ENCODE results near the gene ZDHHC14. TPM values are rescaled to one million over a fixed set of nuclear protein-coding genes. Genes with fewer than 3 reads are reported as not detected.

The ZDHHC14 gene
- total RNA-seq, 1 donor from 2014 or later = 15.2 TPM

DNA sequence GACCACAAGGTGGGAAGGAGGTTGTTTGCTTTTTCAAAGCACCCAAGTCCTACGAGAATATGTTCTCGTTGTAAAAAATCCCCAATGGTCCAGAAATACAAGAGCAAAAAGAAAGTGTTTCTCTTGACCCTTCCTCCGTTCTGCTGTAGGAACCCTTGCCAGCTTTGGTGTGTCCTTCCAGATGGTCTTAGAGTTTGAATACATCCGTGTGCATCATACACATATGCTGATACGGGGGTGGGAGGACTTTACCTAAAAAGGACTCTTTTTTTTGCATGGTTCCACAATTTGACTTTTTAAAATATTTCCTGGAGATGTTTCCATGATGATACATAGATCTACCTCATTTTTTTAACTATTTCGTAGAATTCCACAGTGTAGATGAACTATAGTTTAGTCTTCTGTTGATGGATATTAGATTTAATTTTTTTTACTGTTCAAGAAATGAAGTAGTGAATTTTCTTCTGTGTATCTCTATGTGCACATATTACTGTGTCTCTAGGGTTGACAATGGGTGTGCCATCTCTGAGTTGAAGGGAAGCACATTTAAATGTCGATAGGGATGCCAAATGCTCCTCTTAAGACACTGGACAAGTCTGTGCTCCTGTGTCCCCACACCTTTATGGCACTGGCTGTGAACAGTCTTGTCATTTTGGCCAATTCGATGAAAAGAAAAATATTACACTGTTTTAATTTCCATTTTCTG is 259.9 kb downstream of the ZDHHC14 start:
- Histone ChIP-seq H3K27ac (no peak overlapping the region), H3K36me3 (no peaks in the 10 kb centered on the region), H3K27me3 (no peaks in the 10 kb centered on the region), H3K4me1 (peaks cover 6% of the 10 kb centered on the region), H3K4me3 (no peak overlapping the region), H3K9me3 (no peaks in the 10 kb centered on the region)
- no peak for DNase-seq (ENCODE audit: extremely low spot score in 2 of 2)
- TF ChIP-seq POLR2A (IDR thresholded peaks at IDR 0.05) (no peak), POLR2AphosphoS5 (IDR thresholded peaks at IDR 0.05; ENCODE audit: insufficient read depth in 1 of 2, low read depth in 1 of 2) (no peak)
- TF ChIP-seq, protein P1, sequence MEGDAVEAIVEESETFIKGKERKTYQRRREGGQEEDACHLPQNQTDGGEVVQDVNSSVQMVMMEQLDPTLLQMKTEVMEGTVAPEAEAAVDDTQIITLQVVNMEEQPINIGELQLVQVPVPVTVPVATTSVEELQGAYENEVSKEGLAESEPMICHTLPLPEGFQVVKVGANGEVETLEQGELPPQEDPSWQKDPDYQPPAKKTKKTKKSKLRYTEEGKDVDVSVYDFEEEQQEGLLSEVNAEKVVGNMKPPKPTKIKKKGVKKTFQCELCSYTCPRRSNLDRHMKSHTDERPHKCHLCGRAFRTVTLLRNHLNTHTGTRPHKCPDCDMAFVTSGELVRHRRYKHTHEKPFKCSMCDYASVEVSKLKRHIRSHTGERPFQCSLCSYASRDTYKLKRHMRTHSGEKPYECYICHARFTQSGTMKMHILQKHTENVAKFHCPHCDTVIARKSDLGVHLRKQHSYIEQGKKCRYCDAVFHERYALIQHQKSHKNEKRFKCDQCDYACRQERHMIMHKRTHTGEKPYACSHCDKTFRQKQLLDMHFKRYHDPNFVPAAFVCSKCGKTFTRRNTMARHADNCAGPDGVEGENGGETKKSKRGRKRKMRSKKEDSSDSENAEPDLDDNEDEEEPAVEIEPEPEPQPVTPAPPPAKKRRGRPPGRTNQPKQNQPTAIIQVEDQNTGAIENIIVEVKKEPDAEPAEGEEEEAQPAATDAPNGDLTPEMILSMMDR (IDR thresholded peaks at IDR 0.05) = no peak
- intact Hi-C loops (cut with DNase I) = no loop called here

DNA sequence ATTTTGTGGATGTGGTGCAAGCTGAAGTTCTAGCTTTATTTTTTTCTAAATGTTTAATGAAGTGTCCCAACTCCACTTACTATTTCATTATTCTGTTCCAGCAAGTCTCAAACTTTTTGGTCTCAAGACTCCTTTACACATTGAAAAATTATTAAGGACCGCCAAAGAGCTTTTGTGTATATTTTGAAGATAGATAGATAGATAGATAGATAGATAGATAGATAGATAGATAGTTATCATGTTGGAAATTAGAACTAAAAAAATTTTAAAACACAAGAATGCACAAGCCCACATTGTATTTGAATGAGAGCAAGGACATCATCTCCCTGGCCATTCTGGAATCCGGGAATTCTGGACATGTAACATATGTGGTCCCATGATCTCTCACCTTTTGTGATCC is 260.8 kb downstream of the ZDHHC14 start:
- intact Hi-C loops (cut with DNase I) = no loop called here
- TF ChIP-seq POLR2AphosphoS5 (IDR thresholded peaks at IDR 0.05; ENCODE audit: insufficient read depth in 1 of 2, low read depth in 1 of 2) (no peak), POLR2A (IDR thresholded peaks at IDR 0.05) (no peak)
- TF ChIP-seq, protein P1 (IDR thresholded peaks at IDR 0.05) = no peak
- no peaks in the 10 kb centered on the region for H3K4me1 ChIP-seq

DNA sequence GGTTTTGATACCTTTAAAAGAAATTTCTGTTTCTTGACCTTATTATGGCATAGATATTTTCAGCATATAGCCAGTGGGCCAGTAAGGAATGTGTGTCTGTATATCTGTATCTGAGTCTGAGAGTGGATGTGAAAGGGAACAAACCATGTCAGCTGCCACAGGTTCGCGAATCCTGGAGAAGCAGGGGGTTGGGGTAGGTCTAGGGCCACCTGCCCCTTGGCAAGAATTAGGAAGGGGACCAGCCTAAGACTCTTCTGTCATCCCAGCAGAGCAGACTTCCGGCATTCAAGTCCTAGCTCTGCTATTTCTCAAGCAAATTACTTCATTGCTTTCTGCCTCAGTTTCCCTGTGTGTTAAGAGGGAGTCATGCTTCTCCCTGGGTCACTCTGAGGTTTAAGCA is 261.7 kb downstream of the ZDHHC14 start:
- Histone ChIP-seq H3K36me3 (no peaks in the 10 kb centered on the region), H3K27me3 (no peaks in the 10 kb centered on the region), H3K9me3 (no peaks in the 10 kb centered on the region), H3K4me3 (no peak overlapping the region), H3K4me1 (no peaks in the 10 kb centered on the region), H3K27ac (no peak overlapping the region)
- DNase-seq (ENCODE audit: extremely low spot score in 2 of 2) = no peak
- TF ChIP-seq, protein P1 (IDR thresholded peaks at IDR 0.05) = no peak
- TF ChIP-seq POLR2A (IDR thresholded peaks at IDR 0.05) (no peak), POLR2AphosphoS5 (IDR thresholded peaks at IDR 0.05; ENCODE audit: insufficient read depth in 1 of 2, low read depth in 1 of 2) (no peak)
- intact Hi-C loops (cut with DNase I) = no loop called here

More for the DNA sequence above, 260.8 kb downstream of the ZDHHC14 start:
- Histone ChIP-seq H3K27me3 (no peaks in the 10 kb centered on the region), H3K36me3 (no peaks in the 10 kb centered on the region), H3K9me3 (no peaks in the 10 kb centered on the region), H3K27ac (no peak overlapping the region), H3K4me3 (no peak overlapping the region)
- DNase-seq (ENCODE audit: extremely low spot score in 2 of 2) = no peak

DNA sequence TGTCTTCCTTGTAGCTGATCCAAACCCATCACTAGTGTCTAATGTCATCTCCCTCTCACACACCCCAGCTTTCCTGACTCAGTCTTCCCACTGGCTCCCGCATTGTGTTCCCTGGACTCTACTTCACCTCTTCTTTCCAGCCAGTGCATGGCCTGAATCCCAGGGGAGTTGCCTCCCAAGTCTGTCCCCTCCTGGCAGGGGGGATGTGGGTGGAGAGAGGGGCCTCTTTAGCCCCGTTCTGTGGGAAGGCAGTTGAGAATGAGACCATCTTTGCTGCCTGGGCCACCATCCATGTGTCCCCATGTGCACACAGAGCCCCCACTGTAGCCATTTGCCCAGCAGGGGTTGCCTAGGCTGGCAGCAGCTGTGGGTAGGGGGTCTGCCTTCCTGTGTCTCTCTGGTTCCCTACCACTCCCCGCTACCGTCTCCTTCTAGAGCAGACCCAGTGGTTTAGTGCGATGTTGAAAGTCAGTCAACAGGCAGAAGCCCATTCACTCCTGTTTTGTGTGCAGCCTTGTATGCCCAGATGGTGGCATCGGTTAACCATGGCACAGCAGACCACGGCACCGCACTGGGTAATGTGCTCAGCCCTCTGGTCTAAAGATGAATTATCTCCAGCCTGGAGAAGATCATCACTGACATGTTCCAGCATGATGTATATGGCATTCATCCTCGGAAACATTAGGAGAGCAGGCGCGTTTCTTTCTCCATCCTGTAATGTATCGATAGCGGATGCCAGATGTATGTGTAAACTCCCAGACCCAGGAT is 263.2 kb downstream of the ZDHHC14 start:
- no peak for DNase-seq (ENCODE audit: extremely low spot score in 2 of 2)

More for the DNA sequence above, 263.2 kb downstream of the ZDHHC14 start:
- intact Hi-C loops (cut with DNase I) = no loop called here
- H3K9me3 ChIP-seq = no peaks in the 10 kb centered on the region
- H3K4me1 ChIP-seq = no peaks in the 10 kb centered on the region
- TF ChIP-seq POLR2AphosphoS5 (IDR thresholded peaks at IDR 0.05; ENCODE audit: insufficient read depth in 1 of 2, low read depth in 1 of 2) (no peak), POLR2A (IDR thresholded peaks at IDR 0.05) (no peak)
- TF ChIP-seq, protein P1 (IDR thresholded peaks at IDR 0.05) = no peak
- H3K27ac ChIP-seq = no peak overlapping the region
- H3K27me3 ChIP-seq = no peaks in the 10 kb centered on the region
- no peak overlapping the region for H3K4me3 ChIP-seq
- H3K36me3 ChIP-seq = no peaks in the 10 kb centered on the region

Measured in vagina (tissue), 2 donors.